ENCODE measurements around the gene KCNQ5.

The KCNQ5 gene

GRCh38 chr6:72844614-72845013, 222.8 kb downstream of the KCNQ5 start:
- Histone ChIP-seq H3F3A (ENCODE audit: insufficient read depth, low read length) (no peaks in the 10 kb centered on the region), H3K9me3 (ENCODE audit: low read length) (no peaks in the 10 kb centered on the region; the same call in 1 of the 2 replicates), H3K9me2 (ENCODE audit: low read depth, low read length) (no peaks in the 10 kb centered on the region), H3K4me1 (ENCODE audit: insufficient read depth, low read length, severe bottlenecking) (no peaks in the 10 kb centered on the region), H3K27me3 (ENCODE audit: insufficient read depth, low read length) (no peaks in the 10 kb centered on the region), H2AFZ (ENCODE audit: low read length) (no peak overlapping the region), H3K79me2 (ENCODE audit: insufficient read depth, low read length) (peaks cover 3% of the 10 kb centered on the region; the same call in 1 of the 2 replicates), H3K4me3 (ENCODE audit: low read depth, low read length, poor library complexity, severe bottlenecking) (no peak overlapping the region), H3K27ac (ENCODE audit: low read depth, low read length, poor library complexity, severe bottlenecking) (no peak overlapping the region), H3K36me3 (ENCODE audit: insufficient read depth, low read length) (no peaks in the 10 kb centered on the region), H3K9ac (ENCODE audit: low read length) (no peak overlapping the region), H3K4me2 (ENCODE audit: low read length) (no peak overlapping the region), H4K20me1 (ENCODE audit: insufficient read depth, low read length) (no peaks in the 10 kb centered on the region)
- TF ChIP-seq CTCF (IDR thresholded peaks at IDR 0.05; ENCODE audit: low read length) (no peak), EZH2 (IDR thresholded peaks at IDR 0.05; ENCODE audit: borderline replicate concordance, low read length) (no peak)

GRCh38 chr6:72849346-72849745, 227.5 kb downstream of the KCNQ5 start:
- H4K20me1 ChIP-seq (ENCODE audit: insufficient read depth, low read length): no peaks in the 10 kb centered on the region
- H3K9ac ChIP-seq (ENCODE audit: low read length): no peak overlapping the region
- no peak overlapping the region for H3K4me3 ChIP-seq (ENCODE audit: low read depth, low read length, poor library complexity, severe bottlenecking)
- peaks cover 9% of the 10 kb centered on the region; the same call in 1 of the 2 replicates for H3K79me2 ChIP-seq (ENCODE audit: insufficient read depth, low read length)
- H3K4me2 ChIP-seq (ENCODE audit: low read length): no peak overlapping the region
- no peak overlapping the region for H3K27ac ChIP-seq (ENCODE audit: low read depth, low read length, poor library complexity, severe bottlenecking)
- no peaks in the 10 kb centered on the region for H3K27me3 ChIP-seq (ENCODE audit: insufficient read depth, low read length)
- no peaks in the 10 kb centered on the region for H3F3A ChIP-seq (ENCODE audit: insufficient read depth, low read length)
- H2AFZ ChIP-seq (ENCODE audit: low read length): no peak overlapping the region
- no peaks in the 10 kb centered on the region for H3K36me3 ChIP-seq (ENCODE audit: insufficient read depth, low read length)
- H3K9me2 ChIP-seq (ENCODE audit: low read depth, low read length): no peaks in the 10 kb centered on the region
- H3K9me3 ChIP-seq (ENCODE audit: low read length): no peaks in the 10 kb centered on the region
- TF ChIP-seq EZH2 (IDR thresholded peaks at IDR 0.05; ENCODE audit: borderline replicate concordance, low read length) (no peak), CTCF (IDR thresholded peaks at IDR 0.05; ENCODE audit: low read length) (no peak)
- no peaks in the 10 kb centered on the region for H3K4me1 ChIP-seq (ENCODE audit: insufficient read depth, low read length, severe bottlenecking)

- Histone ChIP-seq H3K36me3 (ENCODE audit: insufficient read depth, low read length) (no peaks in the 10 kb centered on the region), H3K27ac (ENCODE audit: low read depth, low read length, poor library complexity, severe bottlenecking) (no peak overlapping the region), H3K4me3 (ENCODE audit: low read depth, low read length, poor library complexity, severe bottlenecking) (no peak overlapping the region), H4K20me1 (ENCODE audit: insufficient read depth, low read length) (no peaks in the 10 kb centered on the region), H3K9me3 (ENCODE audit: low read length) (no peaks in the 10 kb centered on the region), H3F3A (ENCODE audit: insufficient read depth, low read length) (no peaks in the 10 kb centered on the region), H3K9ac (ENCODE audit: low read length) (no peak overlapping the region), H2AFZ (ENCODE audit: low read length) (no peak overlapping the region), H3K4me1 (ENCODE audit: insufficient read depth, low read length, severe bottlenecking) (no peaks in the 10 kb centered on the region), H3K9me2 (ENCODE audit: low read depth, low read length) (no peaks in the 10 kb centered on the region), H3K27me3 (ENCODE audit: insufficient read depth, low read length) (no peaks in the 10 kb centered on the region), H3K4me2 (ENCODE audit: low read length) (no peak overlapping the region), H3K79me2 (ENCODE audit: insufficient read depth, low read length) (peaks cover 9% of the 10 kb centered on the region; the same call in 1 of the 2 replicates)
- no peak for TF ChIP-seq EZH2 (IDR thresholded peaks at IDR 0.05; ENCODE audit: borderline replicate concordance, low read length)
- no peak for TF ChIP-seq CTCF (IDR thresholded peaks at IDR 0.05; ENCODE audit: low read length)
Measured at GRCh38 chr6:72850040-72850439, 228.2 kb downstream of the KCNQ5 start.
